ENCODE measurements around the gene STPG3.

- TF ChIP-seq, protein P1, sequence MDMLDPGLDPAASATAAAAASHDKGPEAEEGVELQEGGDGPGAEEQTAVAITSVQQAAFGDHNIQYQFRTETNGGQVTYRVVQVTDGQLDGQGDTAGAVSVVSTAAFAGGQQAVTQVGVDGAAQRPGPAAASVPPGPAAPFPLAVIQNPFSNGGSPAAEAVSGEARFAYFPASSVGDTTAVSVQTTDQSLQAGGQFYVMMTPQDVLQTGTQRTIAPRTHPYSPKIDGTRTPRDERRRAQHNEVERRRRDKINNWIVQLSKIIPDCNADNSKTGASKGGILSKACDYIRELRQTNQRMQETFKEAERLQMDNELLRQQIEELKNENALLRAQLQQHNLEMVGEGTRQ (IDR thresholded peaks at IDR 0.05) = no peak
- TF ChIP-seq, protein P2, sequence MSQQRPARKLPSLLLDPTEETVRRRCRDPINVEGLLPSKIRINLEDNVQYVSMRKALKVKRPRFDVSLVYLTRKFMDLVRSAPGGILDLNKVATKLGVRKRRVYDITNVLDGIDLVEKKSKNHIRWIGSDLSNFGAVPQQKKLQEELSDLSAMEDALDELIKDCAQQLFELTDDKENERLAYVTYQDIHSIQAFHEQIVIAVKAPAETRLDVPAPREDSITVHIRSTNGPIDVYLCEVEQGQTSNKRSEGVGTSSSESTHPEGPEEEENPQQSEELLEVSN (IDR thresholded peaks at IDR 0.05; ENCODE audit: borderline replicate concordance, low read depth) = no peak
- TF ChIP-seq EP300 (IDR thresholded peaks at IDR 0.05) = no peak
- no peak for TF ChIP-seq POLR2AphosphoS2 (conservative IDR thresholded peaks at IDR 0.05; ENCODE audit: low read length)
- TF ChIP-seq, protein P3, sequence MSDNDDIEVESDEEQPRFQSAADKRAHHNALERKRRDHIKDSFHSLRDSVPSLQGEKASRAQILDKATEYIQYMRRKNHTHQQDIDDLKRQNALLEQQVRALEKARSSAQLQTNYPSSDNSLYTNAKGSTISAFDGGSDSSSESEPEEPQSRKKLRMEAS (IDR thresholded peaks at IDR 0.05) = no peak
- no peak for TF ChIP-seq POLR2A (IDR thresholded peaks at IDR 0.05; ENCODE audit: low read length)
- TF ChIP-seq CTCF (IDR thresholded peaks at IDR 0.05) = no peak
- TF ChIP-seq SREBF2 (IDR thresholded peaks at IDR 0.05) = no peak
- no peak for TF ChIP-seq ZFP36 (IDR thresholded peaks at IDR 0.05; ENCODE audit: borderline replicate concordance, partially characterized antibody)
- TF ChIP-seq REST (IDR thresholded peaks at IDR 0.05) = no peak
- TF ChIP-seq CEBPB (IDR thresholded peaks at IDR 0.05) = no peak
- no peak for TF ChIP-seq RFX5 (IDR thresholded peaks at IDR 0.05)
Measured at GRCh38 chr9:137202966-137203365, 48.1 kb upstream of the STPG3 start.
